HG03439 (cell line): ENCODE measurements around the gene EXOC6.

Experiments used
- ATAC-seq: cut with Tn5 transposase; IDR thresholded peaks from one replicate; pipeline ENCODE4 v1.9.1; 2021; ENCODE audit warnings: mild to moderate bottlenecking, moderate library complexity; ENCODE audit not compliant: unreplicated experiment

Gene EXOC6

GRCh38 chr10:93074597-93075368, 226.5 kb downstream of the EXOC6 start:
- ATAC-seq: no peak

GRCh38 chr10:93075369-93076221, 227.3 kb downstream of the EXOC6 start:
- ATAC-seq: no peak

GRCh38 chr10:93076871-93077270, 228.6 kb downstream of the EXOC6 start:
- ATAC-seq: no peak

GRCh38 chr10:93077860-93078337, 229.6 kb downstream of the EXOC6 start:
- no peak for ATAC-seq

- no peak for ATAC-seq
Observed at GRCh38 chr10:93079663-93080349, 231.5 kb downstream of the EXOC6 start.

GRCh38 chr10:93080350-93081046, 232.2 kb downstream of the EXOC6 start:
- ATAC-seq: no peak

GRCh38 chr10:93081318-93081717, 233.0 kb downstream of the EXOC6 start:
- ATAC-seq: no peak

- no peak for ATAC-seq
Observed at GRCh38 chr10:93081834-93082233, 233.5 kb downstream of the EXOC6 start.

GRCh38 chr10:93083743-93084539, 235.6 kb downstream of the EXOC6 start:
- no peak for ATAC-seq

GRCh38 chr10:93085272-93085859, 237.0 kb downstream of the EXOC6 start:
- ATAC-seq: no peak

GRCh38 chr10:93086289-93086688, 238.0 kb downstream of the EXOC6 start:
- no peak for ATAC-seq

GRCh38 chr10:93087846-93088245, 239.5 kb downstream of the EXOC6 start:
- ATAC-seq: no peak

GRCh38 chr10:93088466-93088865, 240.1 kb downstream of the EXOC6 start:
- no peak for ATAC-seq

- ATAC-seq: no peak
Observed at GRCh38 chr10:93090619-93091018, 242.3 kb downstream of the EXOC6 start.

- ATAC-seq: no peak
Observed at GRCh38 chr10:93091960-93092359, 243.6 kb downstream of the EXOC6 start.

GRCh38 chr10:93095225-93095624, 246.9 kb downstream of the EXOC6 start:
- no peak for ATAC-seq

GRCh38 chr10:93096901-93097300, 248.6 kb downstream of the EXOC6 start:
- no peak for ATAC-seq

- no peak for ATAC-seq
Observed at GRCh38 chr10:93097386-93097785, 249.1 kb downstream of the EXOC6 start.

GRCh38 chr10:93098816-93099215, 250.5 kb downstream of the EXOC6 start:
- no peak for ATAC-seq

- ATAC-seq: no peak
Observed at GRCh38 chr10:93099670-93100069, 251.3 kb downstream of the EXOC6 start.
